NCI-H748 (cell line): Measurements from ENCODE around the gene MSL1.

ENCODE experiments used
- DNase-seq: peaks from one replicate; lab custom pipeline; 2025; ENCODE audit not compliant: unreplicated experiment; lab: John Stamatoyannopoulos, UW

MSL1 gene, protein sequence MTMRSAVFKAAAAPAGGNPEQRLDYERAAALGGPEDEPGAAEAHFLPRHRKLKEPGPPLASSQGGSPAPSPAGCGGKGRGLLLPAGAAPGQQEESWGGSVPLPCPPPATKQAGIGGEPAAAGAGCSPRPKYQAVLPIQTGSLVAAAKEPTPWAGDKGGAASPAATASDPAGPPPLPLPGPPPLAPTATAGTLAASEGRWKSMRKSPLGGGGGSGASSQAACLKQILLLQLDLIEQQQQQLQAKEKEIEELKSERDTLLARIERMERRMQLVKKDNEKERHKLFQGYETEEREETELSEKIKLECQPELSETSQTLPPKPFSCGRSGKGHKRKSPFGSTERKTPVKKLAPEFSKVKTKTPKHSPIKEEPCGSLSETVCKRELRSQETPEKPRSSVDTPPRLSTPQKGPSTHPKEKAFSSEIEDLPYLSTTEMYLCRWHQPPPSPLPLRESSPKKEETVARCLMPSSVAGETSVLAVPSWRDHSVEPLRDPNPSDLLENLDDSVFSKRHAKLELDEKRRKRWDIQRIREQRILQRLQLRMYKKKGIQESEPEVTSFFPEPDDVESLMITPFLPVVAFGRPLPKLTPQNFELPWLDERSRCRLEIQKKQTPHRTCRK

DNA sequence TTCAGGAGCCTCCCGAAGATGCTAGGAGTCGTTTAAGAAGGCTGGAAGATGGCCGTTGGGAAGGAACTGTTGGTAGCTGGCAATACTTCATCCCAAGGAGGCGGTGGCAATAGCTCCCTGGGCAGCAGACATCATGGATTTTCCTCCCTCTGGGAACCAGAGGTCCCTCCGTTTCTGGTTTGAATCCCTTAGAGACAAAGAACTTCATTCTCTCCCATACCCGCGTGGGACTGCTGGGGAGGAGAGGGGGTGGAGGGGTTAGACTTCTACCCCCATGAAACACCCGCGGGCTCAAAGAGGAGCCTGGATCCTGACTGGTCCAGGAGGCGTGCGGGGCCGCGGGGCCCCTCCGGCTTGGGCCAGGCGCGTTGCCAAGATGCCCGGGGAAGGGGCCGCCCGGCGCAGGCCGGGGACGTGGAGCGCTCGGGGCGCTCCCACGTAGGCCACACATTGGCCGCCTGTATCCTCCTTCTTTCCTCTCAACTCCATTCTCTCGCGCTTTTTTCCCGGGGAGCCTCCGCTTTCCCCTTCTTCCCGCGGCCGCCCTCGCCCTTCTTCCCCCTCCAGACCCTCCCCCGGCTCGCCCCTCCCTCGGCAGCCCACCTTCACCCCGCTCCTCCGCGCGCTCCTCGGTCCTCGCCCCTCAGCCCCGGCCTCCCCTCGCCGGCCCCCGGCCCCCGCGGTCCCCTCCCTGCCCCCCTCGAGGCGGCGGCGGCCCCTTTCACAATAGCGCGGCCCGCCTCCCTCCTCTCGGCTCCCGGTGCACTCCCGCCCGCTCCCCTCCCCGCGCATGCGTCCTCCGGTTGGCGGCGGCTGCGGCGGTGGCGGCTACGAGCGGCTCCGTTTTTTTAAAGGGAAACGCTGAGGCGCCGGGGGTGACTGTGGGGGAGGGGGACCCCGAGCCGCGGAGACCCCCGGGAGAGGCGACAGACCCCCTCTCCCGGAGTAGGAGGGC is at the start of gene MSL1:
MSL1 (plus strand) TSS at position 791 of the 955 bp plus-strand sequence. CDS start 642 bp downstream, outside the sequence.
- peak; percentile 80 for DNase-seq

DNA sequence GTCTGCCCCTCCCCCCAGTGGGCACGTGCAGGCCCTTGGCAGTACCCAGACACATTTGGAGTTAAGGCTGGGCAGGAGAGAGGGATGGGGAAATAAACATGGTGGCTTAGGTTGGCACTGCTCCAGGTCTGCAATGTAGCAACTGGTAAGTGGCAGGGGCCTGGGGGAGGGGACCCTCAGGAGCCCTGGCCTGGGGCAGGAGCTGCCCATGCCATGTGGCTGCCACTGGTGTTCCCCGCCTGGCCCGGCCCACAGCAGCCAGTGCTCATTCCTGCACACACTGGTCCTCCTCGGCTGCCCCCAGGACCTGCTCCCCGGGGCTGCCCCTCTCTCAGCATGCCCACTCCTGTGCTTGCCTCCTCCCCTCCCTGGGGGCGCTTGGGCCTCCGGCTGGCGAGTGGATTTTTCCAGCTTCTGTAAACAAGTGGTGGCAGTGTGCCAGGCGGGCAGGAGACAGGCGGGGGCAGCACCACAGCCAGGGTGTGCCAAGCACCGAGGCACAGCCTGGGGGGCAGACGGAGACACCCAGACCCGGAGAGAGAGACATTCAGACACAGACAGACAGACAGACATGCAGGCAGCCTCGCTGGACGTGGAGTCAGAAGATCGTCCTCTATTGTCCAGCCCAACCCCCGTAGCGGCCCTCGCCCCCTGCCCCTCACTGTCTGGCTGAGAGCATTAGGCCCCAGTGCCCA is 49.6 kb upstream of the MSL1 start:
- peak; percentile 76 for DNase-seq

DNA sequence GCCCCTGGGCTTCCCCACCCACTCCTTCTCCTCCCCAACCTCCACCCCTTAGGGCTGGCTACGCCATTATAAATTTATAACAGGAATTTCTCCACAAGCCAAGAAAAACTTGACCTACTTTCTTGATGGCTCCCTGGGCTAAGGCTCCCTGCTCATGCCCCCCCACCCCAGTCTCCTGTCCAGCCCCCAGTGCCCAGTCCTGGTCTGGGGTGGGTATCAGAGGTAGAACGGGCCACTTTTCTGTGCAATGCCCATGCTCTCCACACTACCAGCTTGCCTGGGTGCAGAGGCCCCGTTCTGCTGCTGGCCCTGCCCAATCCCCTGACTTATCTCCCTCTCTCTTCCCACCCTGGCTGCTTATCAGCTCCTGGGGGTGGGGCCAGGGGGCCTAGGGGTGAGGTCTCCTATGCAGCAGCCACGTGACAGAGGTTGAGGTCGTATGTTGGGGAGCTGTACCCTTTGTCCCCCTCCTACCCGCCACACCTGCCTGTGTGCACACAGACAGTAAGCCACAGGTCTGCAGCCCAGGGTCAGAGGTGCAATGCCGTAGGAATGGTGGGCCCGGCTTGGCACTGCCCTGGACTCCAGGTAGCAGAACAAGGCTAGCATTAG is 48.9 kb upstream of the MSL1 start:
- no peak for DNase-seq

DNA sequence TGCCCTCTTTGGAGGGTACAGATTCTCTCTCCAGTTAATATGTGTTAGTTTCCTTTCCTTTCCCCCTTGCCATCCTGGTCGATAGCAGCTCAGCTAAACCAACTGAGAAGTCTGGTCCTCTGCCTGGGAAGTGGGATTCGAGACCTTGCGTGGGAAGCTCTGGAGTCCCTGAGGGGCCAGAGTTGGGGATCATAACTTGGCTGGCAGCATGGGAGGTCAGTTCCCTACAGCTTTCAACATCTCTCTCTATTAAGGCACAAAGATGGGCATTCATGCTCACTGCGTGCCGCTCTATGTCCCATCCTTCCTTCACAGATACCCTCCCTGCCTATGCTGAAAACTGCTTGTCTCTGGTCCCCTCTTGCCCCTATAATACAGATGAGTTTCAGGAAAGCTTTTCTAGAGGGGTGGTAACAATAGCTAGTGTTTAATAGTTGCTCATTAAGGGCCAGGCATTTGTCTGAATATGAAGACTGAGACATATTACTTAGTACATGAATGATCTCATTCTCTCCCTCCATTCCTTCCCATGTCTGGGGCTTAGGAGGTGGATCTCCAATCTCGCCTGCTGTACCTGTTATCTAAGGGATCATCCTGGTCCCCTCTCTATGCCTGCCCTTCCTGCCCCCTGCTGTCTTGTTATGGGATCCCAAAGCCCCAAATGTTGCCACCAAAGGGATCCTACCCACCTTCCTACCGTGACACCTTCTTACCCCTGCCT is 48.2 kb upstream of the MSL1 start:
- DNase-seq: no peak

DNA sequence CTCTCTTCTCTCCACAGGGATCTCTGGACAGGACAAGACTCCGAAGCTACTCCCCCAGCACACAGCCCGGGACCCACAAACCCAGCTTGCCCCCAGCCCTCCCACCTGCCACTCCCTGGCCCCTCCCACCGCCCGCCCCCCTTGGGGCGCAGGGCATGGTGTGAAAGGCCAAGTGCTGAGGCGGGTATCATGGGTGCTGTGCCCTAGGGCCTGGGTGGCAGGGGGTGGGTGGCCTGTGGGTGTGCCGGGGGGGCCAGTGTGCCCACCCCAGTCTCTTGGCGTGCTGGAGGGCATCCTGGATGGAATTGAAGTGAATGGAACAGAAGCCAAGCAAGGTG is 47.6 kb upstream of the MSL1 start:
- no peak for DNase-seq

DNA sequence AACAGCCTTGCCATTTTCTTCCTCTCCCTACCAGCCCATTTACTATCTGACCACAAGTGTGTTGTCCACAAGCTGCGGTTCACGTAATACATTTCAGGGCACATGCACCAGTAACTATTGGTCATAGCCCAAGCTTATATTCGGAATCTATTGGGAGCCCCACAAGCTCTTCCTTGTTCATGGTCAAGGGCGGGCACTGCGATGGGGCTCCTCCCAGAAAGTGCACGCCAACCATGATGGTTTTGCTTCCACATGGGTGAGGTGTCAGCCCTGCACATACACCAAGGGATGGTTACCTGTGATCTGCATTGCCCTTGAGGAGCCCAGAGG is 46.9 kb upstream of the MSL1 start:
- DNase-seq: no peak

DNA sequence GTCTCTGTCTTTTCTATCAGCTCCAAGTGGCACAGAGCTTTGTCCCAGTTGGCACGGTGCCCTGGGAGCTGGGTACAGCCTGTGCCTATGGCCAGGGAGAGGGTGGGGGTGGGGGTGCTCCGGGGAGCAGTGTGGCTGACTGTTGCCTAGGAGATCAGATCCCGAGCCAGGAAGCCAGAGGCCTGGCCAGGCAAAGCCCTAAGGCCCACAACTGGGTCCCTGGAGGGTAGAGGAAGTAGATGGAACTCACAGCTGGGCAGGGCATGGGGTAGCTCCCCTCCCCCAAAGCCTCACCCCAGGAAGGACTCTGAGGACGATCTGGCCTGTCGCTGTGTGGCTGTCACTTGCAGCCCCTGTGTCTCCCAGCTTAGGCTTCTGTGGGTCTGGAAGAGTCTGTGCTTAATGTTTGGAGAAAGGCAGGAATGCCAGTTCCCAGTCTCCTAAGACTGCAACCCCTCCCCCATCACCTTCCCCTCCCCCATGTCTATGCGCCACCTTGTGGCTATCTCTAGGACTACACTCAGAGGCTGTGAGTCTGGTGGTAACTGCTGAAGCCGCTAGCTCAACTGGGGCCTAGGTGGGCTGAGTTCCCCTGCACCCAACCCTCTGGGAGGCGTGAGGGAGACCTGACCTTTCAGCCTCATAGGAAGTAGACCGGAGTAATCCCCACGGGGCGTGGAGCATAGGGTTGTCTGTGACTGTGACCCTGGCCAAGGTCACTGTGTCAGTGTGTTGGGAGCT is 46.4 kb upstream of the MSL1 start:
- DNase-seq: peak; percentile 45

DNA sequence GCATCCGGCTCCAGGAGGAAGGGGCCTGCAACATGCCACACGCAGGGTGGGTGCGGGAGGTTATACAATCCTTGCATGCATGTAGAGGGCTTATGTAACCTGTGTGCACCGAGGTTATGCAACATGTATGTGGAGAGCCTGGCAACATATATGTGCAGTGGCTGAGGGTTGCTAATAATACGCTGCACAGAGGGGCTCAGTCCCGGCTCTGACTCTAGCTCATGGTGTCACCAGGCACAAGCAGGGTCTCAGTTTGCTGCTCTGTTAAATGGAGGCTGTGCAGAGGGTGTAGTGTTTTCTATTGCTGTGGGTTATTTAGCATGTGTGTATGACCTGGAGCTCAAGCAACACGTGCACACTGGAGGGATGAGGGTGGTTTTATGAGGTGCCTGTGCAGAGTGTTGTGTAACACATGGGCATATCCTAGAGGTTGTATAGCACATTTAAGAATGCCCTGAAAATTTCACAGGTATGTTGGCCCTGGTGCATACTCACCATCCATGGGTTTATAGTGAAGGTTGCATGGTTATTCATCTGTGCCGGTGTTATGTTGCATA is 45.8 kb upstream of the MSL1 start:
- no peak for DNase-seq

DNA sequence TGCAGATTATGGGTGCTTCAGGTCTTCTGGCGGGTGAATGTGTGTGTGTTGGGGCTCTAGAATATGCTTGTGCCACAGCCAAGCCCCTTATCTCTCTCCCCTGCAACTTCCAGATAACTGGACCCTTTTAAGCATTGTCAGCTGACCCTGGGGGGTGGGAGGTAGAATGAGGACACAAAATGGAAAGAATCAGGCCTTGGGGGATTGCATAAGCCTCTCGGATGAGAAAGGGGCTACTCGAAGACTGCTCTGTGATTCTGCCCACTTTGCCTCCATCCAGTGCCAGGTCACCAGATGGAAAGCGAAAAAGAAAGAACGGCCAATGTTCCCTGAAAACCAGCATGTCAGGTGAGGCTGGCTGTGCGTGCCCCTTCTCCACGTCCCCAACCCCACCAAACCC is 45.2 kb upstream of the MSL1 start:
- DNase-seq: no peak

DNA sequence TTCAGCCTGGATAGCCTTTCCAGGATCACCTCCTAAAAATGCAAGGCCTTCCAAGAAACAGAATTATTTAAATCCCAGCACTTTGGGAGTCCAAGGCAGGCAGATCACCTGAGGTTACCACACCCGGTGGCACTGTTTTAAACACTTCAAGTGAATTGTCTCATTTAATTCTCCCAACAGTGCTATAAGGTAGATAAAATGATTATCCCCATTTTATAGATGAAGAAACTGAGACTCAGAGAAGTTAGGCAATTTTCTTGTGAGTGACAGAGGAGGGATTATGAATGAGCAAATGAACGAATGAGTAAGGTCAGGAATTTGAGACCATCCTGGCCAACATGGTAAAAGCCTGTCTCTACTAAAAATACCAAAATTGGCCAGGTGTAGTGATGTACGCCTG is 42.2 kb upstream of the MSL1 start:
- DNase-seq: no peak

DNA sequence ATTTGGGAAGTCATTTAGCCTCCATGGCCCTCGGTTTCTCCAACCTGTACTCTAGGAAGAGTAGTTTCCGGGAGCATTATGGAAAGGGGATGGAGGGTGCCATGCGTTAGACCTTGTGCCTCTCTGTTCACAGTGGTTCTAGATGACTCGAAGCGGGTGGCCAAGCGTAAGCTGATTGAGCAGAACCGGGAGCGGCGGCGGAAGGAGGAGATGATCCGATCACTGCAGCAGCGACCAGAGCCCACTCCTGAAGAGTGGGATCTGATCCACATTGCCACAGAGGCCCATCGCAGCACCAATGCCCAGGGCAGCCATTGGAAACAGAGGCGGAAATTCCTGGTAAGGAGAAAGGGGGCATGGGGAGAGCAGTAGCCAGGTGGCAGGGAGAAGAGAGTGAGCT is 37.3 kb upstream of the MSL1 start:
- no peak for DNase-seq

DNA sequence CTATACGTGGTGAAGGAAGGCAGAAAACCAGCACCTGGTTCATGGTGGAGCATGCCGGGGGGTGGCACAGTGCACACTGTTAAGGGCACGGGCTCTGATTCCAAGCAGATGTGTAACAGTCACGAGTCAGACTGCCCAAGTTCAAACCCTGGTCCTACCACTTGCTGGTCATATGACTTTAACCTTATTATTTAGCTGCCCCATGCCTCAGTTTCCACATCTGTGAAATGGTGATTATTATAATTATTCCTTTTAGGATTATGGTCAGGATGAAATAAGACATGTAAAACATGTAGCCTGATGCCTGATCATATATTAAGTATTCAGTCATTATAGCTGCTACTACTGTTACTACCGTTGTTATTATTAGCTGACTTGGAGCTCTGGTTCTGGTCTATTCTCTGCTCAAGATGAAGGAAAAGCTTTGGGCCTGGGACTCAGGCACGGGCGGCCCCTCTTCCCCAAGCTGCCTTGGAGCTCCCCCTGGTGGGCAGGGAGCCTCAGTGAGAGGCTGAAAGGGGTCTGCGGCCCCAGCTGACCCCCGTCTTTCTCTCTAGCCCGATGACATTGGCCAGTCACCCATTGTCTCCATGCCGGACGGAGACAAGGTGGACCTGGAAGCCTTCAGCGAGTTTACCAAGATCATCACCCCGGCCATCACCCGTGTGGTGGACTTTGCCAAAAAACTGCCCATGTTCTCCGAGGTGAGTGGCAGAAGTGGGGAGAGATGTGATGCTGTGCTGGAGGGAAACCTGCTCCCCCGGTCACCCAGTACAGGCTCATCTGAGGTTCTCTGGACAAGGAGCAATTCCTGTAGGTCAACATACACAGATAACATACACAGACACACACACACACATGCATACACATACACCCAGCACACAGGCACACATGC is 35.4 kb upstream of the MSL1 start:
- peak; percentile 39 for DNase-seq

DNA sequence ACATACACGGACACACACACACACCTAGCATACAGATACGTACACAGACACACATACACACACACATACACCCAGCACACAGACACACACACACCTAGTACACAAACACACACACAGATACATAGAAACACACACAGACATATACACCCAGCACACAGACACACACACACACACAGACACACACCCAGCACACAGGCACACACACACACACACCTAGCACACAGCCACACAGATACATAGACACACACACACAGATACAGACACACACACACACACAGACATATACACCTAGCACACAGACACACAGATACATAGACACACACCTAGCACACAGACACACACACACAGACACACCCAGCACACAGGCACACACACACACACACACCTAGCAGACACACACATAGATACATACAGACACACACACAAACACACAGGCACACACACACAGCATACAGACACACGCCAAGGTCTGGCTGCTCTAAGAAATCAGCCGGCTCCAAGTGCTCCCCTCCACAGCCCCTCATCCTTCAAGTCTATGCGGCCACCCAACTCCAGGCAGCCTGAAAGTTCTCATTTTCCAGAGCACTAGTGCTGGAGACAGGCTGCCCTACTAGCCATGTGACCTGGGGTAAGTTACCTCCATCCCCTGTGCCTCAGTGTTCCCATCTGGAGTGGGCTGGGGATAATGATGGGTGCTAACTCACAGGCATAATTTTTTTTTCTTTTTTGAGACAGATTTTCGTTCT is 34.5 kb upstream of the MSL1 start:
- DNase-seq: no peak

DNA sequence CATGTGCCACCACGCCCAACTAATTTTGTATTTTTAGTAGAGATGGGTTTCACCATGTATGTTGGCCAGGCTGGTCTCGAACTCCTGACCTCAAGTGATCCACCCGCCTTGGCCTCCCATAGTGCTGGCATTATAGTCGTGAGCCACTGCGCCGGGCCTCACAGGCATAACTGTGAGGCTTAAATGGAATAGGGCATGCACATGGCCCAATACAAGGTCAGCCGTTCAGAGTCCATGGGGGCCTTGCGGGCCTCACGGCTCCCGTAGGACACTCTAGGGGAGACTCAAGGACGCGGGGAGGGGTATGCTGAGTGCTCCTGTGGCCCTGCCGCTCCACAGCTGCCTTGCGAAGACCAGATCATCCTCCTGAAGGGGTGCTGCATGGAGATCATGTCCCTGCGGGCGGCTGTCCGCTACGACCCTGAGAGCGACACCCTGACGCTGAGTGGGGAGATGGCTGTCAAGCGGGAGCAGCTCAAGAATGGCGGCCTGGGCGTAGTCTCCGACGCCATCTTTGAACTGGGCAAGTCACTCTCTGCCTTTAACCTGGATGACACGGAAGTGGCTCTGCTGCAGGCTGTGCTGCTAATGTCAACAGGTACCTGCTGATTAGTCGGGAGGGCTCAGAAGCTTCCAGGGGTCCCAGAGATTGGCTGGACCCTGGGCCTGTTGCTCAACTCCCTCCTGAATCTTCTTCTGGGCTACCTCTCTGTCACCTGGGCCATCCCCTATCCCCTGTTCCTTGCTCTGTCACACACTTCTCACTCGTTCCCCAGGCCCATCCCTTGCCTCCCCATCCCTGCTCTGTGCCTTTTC is 33.7 kb upstream of the MSL1 start:
- DNase-seq: no peak

DNA sequence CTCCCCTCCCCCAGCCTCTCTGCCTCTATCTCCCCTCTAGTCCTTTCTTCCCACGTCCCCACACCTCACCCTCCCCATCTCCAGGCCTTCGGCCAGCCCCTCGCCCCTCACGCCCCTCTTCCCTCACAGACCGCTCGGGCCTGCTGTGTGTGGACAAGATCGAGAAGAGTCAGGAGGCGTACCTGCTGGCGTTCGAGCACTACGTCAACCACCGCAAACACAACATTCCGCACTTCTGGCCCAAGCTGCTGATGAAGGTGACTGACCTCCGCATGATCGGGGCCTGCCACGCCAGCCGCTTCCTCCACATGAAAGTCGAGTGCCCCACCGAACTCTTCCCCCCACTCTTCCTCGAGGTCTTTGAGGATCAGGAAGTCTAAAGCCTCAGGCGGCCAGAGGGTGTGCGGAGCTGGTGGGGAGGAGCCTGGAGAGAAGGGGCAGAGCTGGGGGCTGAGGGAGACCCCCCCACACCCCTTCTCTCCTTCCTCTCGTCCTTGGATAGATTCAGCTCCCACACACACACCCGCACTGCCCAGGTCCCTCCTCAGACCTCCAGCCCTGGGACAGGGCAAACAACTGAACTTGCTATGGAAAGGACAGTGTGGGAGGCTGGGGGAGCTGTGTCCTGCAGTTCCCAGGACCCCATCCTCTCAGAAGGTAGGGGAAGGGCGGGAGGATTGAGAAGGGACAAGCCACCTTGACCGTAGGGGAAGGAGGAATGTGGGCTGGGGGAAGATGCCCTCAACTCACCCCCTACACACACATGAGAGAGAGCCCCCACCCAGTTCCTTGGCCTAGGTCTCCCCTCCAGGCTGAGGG is 32.5 kb upstream of the MSL1 start:
- no peak for DNase-seq
